ENCODE measurements around the gene AAK1.
"Not testable (repeated sequence)": the region's sequence is repeated elsewhere in the genome, so short reads cannot be mapped to it uniquely, and the experiment has no call there.

The AAK1 gene

DNA sequence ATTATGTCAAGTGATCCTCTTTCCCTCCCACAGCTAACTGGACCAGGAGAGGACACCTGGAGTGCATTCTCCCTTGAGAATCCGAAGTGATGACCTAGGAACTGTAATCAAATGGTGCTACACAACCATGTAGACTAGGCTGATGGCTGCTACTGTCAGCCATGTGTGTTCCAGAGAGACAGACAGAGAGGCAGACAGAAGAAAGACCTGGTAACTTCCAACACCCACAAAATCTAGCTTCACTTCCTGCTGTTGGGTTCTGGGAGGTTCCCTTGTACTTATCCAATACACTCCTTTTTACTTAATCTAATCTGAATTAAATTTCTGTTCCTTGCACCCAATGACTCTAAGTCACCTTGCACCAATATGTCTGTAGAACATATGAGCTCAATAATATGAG lies 72.3 kb downstream of the AAK1 start:
- DNase-seq (ENCODE audit: low spot score) = no peak

DNA sequence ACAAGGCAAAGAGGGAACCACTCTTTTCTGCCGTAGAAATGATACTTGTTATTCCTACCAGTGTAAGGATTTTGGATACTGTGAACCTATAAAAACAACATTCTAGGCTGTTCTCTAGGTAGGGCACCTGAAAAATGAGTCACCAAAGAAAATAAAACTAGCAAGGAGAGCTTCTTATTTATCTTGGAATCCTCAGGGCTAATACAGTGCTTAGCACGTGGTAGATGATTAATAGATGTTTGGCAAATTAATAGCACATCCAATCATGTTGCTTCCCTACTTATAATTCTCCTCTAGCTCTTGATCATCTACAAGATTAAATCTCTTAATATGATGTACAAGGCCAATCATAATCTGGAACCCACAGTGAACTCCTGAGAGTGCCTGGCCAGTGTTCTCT lies 73.1 kb downstream of the AAK1 start:
- no peak for DNase-seq (ENCODE audit: low spot score)

DNA sequence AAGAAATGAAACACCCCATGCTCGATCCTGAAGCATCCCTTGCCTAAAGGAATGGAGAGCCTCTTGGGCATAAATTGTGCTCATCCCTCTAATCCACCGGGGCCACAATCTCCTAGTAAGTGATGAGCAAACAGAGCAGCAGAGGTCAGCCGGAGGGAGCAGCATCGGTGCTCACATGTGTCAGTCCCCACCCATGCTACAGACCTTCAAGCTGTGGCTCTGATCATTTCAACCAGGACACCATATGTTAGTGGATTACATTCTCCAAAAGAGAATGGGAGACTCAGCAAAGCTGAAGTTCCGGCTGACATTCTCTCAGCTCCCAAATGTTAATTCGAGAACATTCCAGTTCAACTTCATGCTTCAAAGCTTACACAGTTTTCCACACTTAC lies 75.6 kb downstream of the AAK1 start:
- no peak for DNase-seq (ENCODE audit: low spot score)

GRCh38 chr2:69567157-69567908 lies 76.2 kb downstream of the AAK1 start:
- peak; percentile 34 for DNase-seq (ENCODE audit: low spot score)

- DNase-seq (ENCODE audit: low spot score) = no peak
Measured at GRCh38 chr2:69566669-69567068, 76.9 kb downstream of the AAK1 start.

- peak; percentile 36 for DNase-seq (ENCODE audit: low spot score)
Measured at GRCh38 chr2:69565431-69565839, 78.1 kb downstream of the AAK1 start.

GRCh38 chr2:69564604-69565003 lies 78.9 kb downstream of the AAK1 start:
- no peak for DNase-seq (ENCODE audit: low spot score)

DNA sequence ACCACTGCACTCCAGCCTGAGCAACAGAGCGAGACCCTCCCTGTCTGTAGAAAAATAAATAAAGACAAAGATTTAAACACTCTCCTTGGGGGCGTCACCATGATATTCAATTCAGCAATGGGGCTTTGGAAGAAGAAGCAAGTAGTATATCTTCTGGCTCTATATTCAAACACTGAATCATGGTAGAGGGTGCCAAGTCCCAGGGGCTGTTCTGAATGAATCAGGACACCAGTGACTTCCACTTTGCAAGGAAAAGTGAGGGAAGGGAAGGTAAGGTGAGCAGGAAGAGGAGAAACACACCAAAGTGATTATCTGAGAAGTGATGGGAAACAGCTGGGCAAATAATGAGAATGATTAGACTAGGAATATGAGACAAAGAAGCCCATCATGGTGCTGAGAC lies 80.5 kb downstream of the AAK1 start:
- no peak for DNase-seq (ENCODE audit: low spot score)

- no peak for DNase-seq (ENCODE audit: low spot score)
Measured at GRCh38 chr2:69561101-69561500, 82.4 kb downstream of the AAK1 start.

GRCh38 chr2:69560147-69560482 lies 83.4 kb downstream of the AAK1 start:
- no peak for DNase-seq (ENCODE audit: low spot score)

DNA sequence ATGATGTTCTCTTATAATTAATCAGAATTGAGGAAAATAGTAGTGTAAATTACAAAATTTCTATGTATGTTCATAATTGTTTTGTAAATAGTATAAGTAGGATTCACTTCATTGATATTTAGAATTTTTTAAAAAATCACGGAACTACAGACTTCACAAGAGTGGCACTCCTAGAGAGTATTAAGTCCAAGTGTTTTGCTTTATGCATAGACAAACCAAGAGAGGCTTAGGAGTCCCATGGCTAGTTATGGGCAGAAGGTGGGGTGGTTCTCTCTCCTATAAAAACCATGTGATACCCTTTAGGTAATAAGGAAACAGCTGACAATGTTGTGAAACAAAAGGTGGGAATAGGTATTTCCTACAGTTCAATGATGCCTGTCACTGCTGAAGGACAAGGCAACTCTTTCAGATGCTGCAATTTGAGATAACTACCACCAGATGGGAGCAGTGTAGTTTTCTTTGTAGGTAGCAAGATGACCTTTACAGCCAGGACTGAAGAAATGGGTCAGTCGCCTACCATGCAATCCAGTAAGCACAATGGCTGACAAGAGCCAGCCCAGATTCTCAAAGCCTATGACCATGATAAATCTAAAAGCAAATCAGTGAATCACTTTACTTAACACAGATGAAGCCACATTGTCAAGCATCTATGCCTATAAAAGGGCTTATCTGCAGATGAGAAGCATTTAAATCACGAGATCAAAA lies 83.9 kb downstream of the AAK1 start:
- DNase-seq (ENCODE audit: low spot score) = peak; percentile 51

- no peak for DNase-seq (ENCODE audit: low spot score)
Measured at GRCh38 chr2:69556008-69556407, 87.5 kb downstream of the AAK1 start.

DNA sequence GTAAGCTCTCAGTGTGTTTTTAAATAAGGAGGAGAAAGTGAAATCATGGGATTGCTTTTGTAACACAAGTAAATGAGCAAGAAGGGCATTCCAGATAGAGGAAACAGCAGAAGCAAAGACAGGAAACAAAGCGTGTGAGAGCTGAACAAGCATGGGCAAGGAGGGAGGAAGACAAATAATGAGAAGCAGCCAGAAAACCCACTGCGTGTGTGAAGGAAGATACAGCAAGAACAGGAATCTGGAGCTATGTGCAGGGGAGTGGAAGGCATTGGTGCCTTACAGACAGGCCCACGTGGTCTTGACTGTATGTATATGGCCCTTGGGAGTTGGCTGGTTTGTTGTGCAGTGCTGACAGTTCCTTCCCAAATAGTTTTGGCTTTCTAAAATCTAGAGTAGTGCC lies 88.6 kb downstream of the AAK1 start:
- no peak for DNase-seq (ENCODE audit: low spot score)

- no peak for DNase-seq (ENCODE audit: low spot score)
Measured at GRCh38 chr2:69554568-69554967, 89.0 kb downstream of the AAK1 start.

GRCh38 chr2:69553991-69554390 lies 89.5 kb downstream of the AAK1 start:
- DNase-seq (ENCODE audit: low spot score) = no peak

DNA sequence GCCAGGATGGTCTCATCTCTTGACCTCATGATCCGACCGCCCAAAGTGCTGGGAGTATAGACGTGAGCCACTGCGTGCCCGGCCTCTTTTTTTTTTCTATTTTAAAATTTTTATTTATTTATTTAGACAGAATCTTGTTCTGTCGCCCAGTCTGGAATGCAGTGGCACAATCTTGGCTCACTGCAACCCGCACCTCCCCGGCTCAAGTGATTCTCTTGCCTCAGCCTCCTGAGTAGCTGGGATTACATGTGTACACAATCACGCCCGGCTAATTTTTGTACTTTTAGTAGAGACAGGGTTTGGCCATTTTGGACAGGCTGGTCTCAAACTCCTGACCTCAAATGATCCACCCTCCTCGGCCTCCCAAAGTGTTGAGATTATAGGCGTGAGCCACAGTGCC lies 93.0 kb downstream of the AAK1 start:
- not testable (repeated sequence) for DNase-seq (ENCODE audit: low spot score)

GRCh38 chr2:69549421-69549820 lies 94.1 kb downstream of the AAK1 start:
- DNase-seq (ENCODE audit: low spot score) = peak; percentile 46

DNA sequence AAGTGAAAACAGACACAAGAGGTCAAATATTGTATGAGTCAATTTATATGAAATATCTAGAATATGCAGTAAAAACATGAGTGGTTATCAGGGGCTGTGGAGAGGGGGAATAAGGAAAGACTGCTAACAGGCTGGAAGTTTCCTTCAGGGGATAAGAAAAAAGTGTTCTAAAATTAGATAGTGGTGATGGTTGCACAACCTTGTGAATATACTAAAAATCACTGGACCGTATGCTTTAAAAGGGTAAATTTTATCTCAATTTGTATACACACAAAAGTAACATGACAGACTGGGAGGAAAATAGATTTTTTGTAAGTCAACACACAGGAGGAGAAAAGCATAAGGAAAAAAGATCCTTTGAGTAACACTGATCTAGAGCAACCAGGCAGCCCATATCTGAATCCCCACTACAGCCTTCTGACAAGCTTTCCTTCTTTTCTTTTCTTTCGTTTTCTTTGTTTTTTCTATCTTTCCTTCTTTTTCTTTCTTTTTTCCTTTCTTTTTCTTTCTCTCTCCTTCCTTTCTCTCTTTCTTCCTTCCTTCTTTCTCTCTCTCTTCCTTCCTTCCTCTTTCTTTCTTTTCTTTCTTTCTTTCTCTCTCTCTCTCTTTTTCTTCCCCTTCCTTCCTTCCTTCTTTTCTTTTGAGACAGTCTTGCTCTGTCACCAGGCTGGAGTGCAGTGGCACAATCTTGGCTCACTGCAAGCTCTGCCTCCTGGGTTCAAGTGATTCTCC lies 95.4 kb downstream of the AAK1 start:
- no peak for DNase-seq (ENCODE audit: low spot score)

DNA sequence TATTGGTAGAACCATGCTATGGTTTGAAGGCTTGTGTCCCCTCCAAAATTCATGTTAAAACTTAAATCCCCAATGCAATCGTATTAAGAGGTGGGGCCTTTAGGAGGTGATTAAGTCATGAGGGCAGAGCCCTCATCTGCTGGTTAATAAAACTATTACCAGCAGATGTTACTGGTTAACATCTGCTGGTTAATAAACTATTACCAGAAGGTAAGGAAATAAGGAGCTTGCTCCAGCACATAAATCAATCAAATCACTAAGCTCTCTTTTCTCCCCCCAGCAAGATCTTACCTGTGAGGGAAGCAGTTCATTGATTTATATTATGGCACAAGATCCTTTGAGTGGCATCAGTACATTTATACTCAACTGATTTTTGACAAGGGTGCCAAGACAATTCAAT lies 96.9 kb downstream of the AAK1 start:
- no peak for DNase-seq (ENCODE audit: low spot score)

DNA sequence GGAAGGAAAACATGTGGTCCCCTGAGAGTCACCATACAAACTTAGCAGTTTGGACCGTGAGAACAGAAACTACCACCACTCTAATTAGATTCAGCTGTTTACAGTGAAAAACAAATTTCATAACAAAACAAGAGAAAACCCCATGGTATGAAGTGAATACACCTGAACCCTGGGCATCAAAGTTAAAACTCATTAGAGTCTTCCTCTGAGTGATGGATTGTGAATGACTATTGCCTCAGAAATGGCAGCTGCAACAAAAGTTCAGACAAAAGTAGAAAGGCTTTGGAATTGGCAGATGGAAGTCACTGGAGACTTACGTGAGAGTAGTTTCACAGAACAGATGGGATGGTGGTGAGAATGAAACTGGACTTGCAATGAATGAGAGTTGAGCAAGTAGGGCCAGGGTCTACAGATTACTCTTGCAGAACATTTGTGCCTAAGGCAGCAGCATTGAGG lies 98.0 kb downstream of the AAK1 start:
- DNase-seq (ENCODE audit: low spot score) = no peak

- DNase-seq (ENCODE audit: low spot score) = no peak
Measured at GRCh38 chr2:69544951-69545350, 98.6 kb downstream of the AAK1 start.

- DNase-seq (ENCODE audit: low spot score) = no peak
Measured at GRCh38 chr2:69539549-69539908, 104.0 kb downstream of the AAK1 start.

GRCh38 chr2:69538872-69539548 lies 104.5 kb downstream of the AAK1 start:
- DNase-seq (ENCODE audit: low spot score) = peak; percentile 27

Data from GM03348 (cell line).